OCI-LY3 (cell line): ENCODE data around the gene GGT1.

Experiments used
- CTCF ChIP-seq: fragments of 200-600, 300-600 bp; sonication (generic); IDR thresholded peaks from 2 replicates; pipeline ENCODE4 v1.5.1; 2014; ENCODE audit warnings: antibody characterized with exemption, low read length, low read depth
- EZH2phosphoT487 ChIP-seq: fragments of 200-600 bp; shearing (Covaris generic); IDR thresholded peaks from 2 replicates; pipeline ENCODE4 v1.6.1; 2018; ENCODE audit warnings: antibody characterized with exemption, mixed run types, low read depth

GRCh38 chr22:24553597-24554312 lies 49.2 kb upstream of the GGT1 start:
- TF ChIP-seq CTCF: no peak
- TF ChIP-seq EZH2phosphoT487: no peak
